GM19455 (cell line): ENCODE data around the gene TBC1D20.
"Not testable (repeated sequence)": the region's sequence is repeated elsewhere in the genome, so short reads cannot be mapped to it uniquely, and the experiment has no call there.

Source experiments
- ATAC-seq: cut with Tn5 transposase; IDR thresholded peaks from one replicate; pipeline ENCODE4 v1.9.1; 2021; ENCODE audit not compliant: unreplicated experiment

The TBC1D20 gene

DNA sequence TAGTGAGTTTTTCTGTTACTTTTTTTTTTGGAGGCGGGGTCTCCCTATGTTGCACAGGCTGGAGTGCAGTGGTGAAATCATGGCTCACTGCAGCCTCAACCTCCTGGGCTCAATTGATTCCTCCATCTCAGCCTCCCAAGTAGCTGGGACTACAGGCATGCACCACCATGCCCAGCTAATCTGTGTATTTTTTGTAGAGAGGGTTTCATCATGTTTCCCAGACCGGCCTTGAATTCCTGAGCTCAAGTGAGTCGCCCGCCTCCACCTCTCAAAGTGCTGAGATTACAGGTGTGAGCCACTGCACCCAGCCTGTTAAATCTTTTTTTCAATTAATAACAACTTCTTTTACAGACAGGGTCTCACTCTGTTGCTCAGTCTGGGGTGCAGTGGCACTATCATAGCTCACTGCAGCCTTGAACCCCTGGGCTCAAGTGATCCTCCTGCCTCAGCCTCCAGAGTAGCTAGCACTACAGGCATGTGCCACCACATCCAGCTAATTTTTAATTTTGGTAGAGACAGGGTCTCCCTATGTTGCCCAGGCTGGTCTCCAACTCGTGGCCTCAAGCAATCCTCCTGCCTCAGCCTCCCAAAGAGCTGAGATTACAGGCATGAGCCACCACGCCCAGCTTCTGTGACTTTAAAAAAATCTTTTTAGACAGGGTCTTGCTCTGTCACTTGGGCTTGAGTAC, 14.4 kb upstream of the TBC1D20 start:
- ATAC-seq = not testable (repeated sequence)

- no peak for ATAC-seq
Measured at GRCh38 chr20:475463-476357, 13.4 kb upstream of the TBC1D20 start.

- ATAC-seq = no peak
Measured at GRCh38 chr20:474581-474980, 12.2 kb upstream of the TBC1D20 start.

- no peak for ATAC-seq
Measured at GRCh38 chr20:472889-473292, 10.6 kb upstream of the TBC1D20 start.

DNA sequence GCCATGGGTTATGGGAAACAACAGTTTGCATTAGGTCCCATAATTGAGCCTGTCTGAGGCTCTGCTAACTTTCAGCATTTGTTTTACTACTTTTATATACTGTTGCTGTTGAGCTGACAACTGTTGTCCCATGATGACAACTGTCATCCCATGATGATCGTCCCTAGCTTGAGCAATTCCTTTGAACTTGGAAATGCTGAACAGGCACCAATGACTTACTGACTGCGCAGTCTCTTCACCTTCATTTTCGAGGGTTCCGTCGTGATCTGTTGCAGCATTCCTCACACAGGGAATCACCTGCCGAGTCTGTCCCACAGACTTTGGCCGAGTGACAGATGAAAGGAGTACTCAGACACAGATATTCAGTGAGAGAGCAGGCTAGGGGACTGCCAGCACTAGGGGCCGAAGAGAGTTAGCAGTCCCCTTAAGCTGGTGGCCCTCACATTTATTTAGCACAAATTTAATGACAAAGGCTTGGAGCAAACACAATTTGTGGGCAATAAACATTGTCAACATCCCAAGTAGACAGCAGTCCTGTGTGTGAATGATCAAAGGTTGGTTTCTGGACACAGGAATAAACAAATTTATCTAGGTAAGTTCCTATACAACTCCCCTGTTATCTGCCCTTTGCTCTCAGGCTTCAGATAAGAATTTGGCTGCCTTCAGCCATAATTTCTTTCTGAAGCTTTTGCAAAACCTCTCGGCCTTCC, 10.0 kb upstream of the TBC1D20 start:
- ATAC-seq = no peak

- no peak for ATAC-seq
Measured at GRCh38 chr20:469746-470490, 7.6 kb upstream of the TBC1D20 start.

DNA sequence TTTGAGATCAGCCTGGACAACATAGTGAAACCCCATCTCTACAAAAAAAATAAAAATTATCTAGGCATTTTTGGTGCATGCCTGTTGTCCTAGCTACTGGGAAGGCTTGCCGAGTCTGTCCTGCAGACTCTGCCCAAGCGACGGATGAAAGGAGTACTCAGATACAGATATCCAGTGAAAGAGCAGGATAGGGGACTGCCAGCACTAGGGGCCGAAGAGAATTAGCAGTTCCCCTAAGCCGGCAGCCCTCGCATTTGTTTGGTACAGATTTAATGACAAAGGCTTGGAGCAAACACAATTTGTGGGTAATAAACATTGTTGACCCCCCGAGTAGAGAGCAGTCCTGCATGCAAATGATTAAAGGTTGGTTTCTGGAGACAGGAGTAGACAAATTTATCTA, 5.4 kb upstream of the TBC1D20 start:
- ATAC-seq = no peak

DNA sequence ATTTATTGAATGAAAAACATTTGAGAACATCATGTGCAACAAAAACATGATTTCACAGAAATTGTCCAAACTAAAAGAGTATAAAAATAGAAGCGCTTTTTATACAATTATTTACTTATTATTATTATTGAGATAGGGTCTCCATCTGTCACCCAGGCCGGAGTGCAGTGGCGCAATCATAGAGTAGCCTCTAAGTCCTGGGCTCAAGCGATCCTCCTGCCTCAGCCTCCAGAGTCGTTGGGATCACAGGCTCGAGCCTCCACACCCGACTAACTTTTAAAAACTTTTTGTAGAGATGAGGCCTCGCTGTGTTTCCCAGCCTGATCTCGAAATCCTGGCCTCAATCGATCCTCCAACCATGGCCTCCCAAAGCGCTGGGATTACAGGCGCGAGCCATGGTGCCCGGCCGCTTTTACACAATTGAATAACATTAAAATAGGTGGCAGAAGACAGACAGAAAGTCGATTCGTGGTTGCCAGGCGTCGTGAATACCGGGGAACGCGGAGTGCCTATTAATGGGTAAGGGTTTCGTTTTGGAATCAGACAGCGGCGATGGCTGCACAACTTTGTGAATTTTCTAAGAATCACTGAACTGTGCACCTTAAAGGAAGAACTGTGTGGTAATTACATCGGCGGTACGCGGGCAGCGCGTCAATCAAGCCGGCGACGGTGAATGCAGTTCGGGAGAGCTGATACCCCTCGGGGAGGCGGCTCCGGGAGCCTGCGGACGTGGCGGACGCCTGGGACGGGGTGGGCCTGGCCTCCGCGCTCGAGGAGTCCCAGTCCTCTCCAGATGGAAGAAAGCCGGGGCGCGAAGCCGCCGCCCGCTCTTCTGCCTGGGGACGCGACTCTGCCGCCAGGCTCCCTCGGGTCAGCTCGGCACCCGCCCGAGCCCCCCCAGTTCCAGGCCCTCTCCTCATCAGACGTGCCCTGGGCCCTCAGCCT, 807 bp downstream of the TBC1D20 start:
- ATAC-seq = peak; percentile 45

DNA sequence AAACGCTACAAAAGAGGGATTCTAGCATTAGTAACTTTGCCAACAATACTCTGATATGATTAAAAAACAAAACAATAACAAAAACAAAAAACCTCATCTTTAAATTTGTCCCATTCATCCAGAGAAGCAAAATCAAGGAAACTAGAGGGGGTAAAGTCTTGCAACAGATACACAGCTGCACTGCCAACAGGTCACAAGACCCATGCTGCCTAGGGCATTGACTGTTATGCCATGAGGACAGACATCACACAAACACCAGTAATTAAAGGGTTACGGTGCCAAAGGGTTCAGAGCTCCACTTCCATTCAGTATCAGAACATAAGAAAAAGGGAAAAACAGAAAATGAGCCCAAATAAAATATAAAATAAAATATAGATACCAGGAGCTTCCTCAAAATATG, 1.6 kb downstream of the TBC1D20 start:
- ATAC-seq = no peak

GRCh38 chr20:460180-460579, 2.2 kb downstream of the TBC1D20 start:
- no peak for ATAC-seq

- ATAC-seq = no peak
Measured at GRCh38 chr20:458776-459175, 3.6 kb downstream of the TBC1D20 start.

DNA sequence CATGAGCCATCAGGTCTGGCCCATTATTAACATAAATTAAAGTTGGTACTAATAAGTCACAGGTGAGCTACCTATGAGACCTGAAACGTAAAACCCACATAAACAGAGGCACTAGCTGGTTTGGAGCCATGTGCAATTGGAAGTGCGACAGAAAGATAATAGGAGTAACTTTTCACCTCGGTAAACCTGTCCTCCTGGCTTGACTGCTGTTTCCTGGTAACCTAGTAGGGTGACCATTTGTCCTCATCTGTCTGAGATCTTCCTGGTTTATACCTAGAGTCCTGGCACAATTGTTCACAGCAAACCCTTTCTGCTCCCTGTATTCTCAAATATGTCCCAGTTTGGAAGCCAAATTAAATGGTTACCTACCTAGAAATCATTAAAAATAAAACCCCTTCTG, 7.4 kb downstream of the TBC1D20 start:
- ATAC-seq = no peak

DNA sequence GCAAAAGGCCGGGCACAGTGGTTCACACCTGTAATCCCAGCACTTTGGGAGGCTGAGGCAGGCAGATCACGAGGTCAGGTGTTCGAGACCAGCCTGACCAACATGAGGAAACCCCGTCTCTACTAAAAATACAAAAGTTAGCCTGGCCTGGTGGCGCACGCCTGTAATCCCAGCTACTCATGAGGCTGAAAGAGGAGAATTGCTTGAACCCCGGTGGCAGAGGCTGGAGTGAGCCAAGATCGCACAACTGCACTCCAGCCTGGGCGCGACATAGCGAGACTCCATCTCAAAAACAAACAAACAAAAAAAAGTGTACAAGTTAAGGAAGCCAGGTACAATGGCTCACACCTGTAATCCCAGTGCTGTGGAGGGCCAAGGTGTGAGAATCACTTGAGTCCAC, 10.3 kb downstream of the TBC1D20 start:
- not testable (repeated sequence) for ATAC-seq

DNA sequence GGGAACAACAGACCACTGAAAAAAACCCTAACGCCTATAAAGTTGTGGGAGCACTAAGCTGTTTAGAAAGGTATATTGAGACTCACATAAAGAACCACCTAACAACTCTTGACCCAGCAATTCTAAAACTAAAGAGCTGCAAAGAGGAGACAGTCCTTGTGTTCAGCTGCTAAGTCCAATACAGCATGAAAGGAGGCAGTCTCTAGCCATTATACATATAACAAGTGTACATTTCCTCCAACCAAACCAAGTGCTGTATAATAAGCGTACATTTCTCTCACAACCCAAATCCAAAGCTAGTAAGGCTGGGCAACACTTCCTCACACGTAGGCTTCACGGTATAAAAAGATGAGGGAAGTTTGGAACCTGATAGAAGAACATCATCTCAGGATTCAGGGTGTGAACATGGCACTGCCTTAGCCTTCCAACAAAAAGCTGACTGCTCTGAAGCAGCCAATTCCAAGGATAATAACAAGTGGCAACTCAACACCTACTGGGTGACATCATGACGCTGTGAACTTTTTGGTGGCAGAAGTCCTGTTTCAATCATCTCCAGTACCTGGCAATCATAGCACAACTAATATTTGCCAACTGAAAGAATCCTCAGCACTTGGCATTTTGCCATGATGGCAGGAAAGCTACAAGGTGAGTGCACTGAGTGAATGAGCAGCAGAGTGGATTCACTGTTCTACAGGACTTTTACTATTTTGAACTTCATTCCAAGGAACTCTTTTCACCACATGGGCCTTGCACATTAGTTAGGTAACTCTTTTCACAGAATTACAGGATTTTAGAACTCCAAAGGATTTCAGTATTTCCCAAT, 16.6 kb downstream of the TBC1D20 start:
- no peak for ATAC-seq

- ATAC-seq = no peak
Measured at GRCh38 chr20:444862-445426, 17.4 kb downstream of the TBC1D20 start.

GRCh38 chr20:444117-444516, 18.2 kb downstream of the TBC1D20 start:
- no peak for ATAC-seq

DNA sequence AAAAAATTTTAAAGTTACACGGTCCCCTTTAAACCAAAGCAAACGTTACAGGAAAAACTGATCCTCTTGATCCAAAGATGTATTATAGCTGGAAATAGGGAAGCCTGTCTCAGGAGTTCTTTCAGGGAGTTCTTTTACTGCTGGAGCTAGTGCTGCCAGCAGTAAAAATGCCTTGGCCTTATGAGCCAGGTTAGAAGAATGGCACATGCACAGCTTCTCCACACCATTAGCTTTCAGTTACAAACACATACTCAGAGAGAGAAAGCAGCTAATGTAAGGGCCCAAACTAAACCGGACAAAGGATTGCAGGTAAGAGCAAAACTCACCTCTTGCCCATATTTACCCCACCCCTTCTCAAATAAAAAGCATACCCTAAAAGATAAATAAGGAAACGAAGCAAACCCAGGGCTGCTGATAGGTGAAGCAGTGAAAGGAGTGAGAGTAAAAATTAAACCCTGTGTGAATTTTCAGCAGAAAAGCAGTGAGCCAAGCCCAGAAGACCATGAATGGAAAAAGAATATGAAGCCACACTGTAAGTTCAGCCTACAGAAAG, 19.0 kb downstream of the TBC1D20 start:
- no peak for ATAC-seq

- no peak for ATAC-seq
Measured at GRCh38 chr20:440636-441035, 21.7 kb downstream of the TBC1D20 start.
